Measurements from ENCODE around the gene FBRSL1.

Gene FBRSL1

GRCh38 chr12:132480623-132481132 lies 9.3 kb upstream of the FBRSL1 start:
- no peaks in the 10 kb centered on the region for H3K27me3 ChIP-seq (replicated peaks in 2 of 5; ENCODE audit: control insufficient read depth in 4 of 5, insufficient read depth in 5 of 5, low read length in 4 of 5)
- no peak overlapping the region for H3K27ac ChIP-seq (ENCODE audit: insufficient read depth in 1 of 2, low read depth in 1 of 2, low read length in 2 of 2, poor library complexity in 1 of 2, severe bottlenecking in 2 of 2)
- ChIA-PET CTCF (interaction anchor here (0.7 to 1.5 kb wide), 2 partner anchors 24 to 43 kb away, joined by 3 to 4 read pairs; no protein-coding TSS in a partner anchor), POLR2A (interaction anchor here (0.6 to 2.2 kb wide), 2 partner anchors 8 to 164 kb away, joined by 3 to 9 read pairs; partner anchors contain the start of gene FBRSL1)
- no peak for DNase-seq
- 73% methylated on average over 11 of the region's 14 CpGs for WGBS (ENCODE audit: insufficient coverage)
- H3K4me1 ChIP-seq (ENCODE audit: control extremely low read depth in 1 of 4, control insufficient read depth in 4 of 4, insufficient read depth in 4 of 4, low read length in 3 of 4): peaks cover 0 to 63% (median 35%) of the 10 kb centered on the region in 4 experiments
- no peaks in the 10 kb centered on the region for H3K9me3 ChIP-seq (ENCODE audit: control extremely low read depth in 1 of 5, control insufficient read depth in 4 of 5, insufficient read depth in 2 of 5, low read depth in 1 of 5, low read length in 4 of 5)
- no peaks in the 10 kb centered on the region for H3K36me3 ChIP-seq (ENCODE audit: control insufficient read depth in 4 of 4, insufficient read depth in 4 of 4, low read length in 3 of 4)
- no peak overlapping the region for H3K4me3 ChIP-seq (ENCODE audit: control insufficient read depth in 1 of 7, extremely low read depth in 1 of 7, insufficient read depth in 4 of 7, low read depth in 2 of 7, low read length in 6 of 7)

GRCh38 chr12:132481345-132481744 lies 8.6 kb upstream of the FBRSL1 start:
- no peak for DNase-seq
- 77% methylated on average over 7 of the region's 11 CpGs for WGBS (ENCODE audit: insufficient coverage)
- Histone ChIP-seq H3K4me3 (ENCODE audit: control insufficient read depth in 1 of 7, extremely low read depth in 1 of 7, insufficient read depth in 4 of 7, low read depth in 2 of 7, low read length in 6 of 7) (no peak overlapping the region), H3K9me3 (ENCODE audit: control extremely low read depth in 1 of 5, control insufficient read depth in 4 of 5, insufficient read depth in 2 of 5, low read depth in 1 of 5, low read length in 4 of 5) (no peaks in the 10 kb centered on the region), H3K4me1 (ENCODE audit: control extremely low read depth in 1 of 4, control insufficient read depth in 4 of 4, insufficient read depth in 4 of 4, low read length in 3 of 4) (peaks cover 0 to 63% (median 29%) of the 10 kb centered on the region in 4 experiments), H3K27ac (ENCODE audit: insufficient read depth in 1 of 2, low read depth in 1 of 2, low read length in 2 of 2, poor library complexity in 1 of 2, severe bottlenecking in 2 of 2) (no peak overlapping the region), H3K27me3 (replicated peaks in 2 of 5; ENCODE audit: control insufficient read depth in 4 of 5, insufficient read depth in 5 of 5, low read length in 4 of 5) (no peaks in the 10 kb centered on the region), H3K36me3 (ENCODE audit: control insufficient read depth in 4 of 4, insufficient read depth in 4 of 4, low read length in 3 of 4) (no peaks in the 10 kb centered on the region)
- ChIA-PET POLR2A (interaction anchor here (2.2 kb wide), 1 partner anchor 8 kb away, joined by 9 read pairs; the partner anchor contains the start of gene FBRSL1), CTCF (interaction anchor here (1.5 kb wide), 1 partner anchor 42 kb away, joined by 3 read pairs; no protein-coding TSS in a partner anchor)

- CTCF ChIA-PET: interaction anchor here (0.6 to 1.5 kb wide), 4 partner anchors 25 to 46 kb away, joined by 3 read pairs; no protein-coding TSS in a partner anchor
- 93% methylated on average over 25 of the region's 31 CpGs for WGBS (ENCODE audit: insufficient coverage)
- peak in 1 of 3 donors; percentile 44 for DNase-seq
- H3K9me3 ChIP-seq (ENCODE audit: control extremely low read depth in 1 of 5, control insufficient read depth in 4 of 5, insufficient read depth in 2 of 5, low read depth in 1 of 5, low read length in 4 of 5): no peaks in the 10 kb centered on the region
- H3K4me3 ChIP-seq (ENCODE audit: control insufficient read depth in 1 of 7, extremely low read depth in 1 of 7, insufficient read depth in 4 of 7, low read depth in 2 of 7, low read length in 6 of 7): no peak overlapping the region
- POLR2A ChIA-PET: no interaction called here
- H3K4me1 ChIP-seq (ENCODE audit: control extremely low read depth in 1 of 4, control insufficient read depth in 4 of 4, insufficient read depth in 4 of 4, low read length in 3 of 4): peaks cover 0 to 63% (median 24%) of the 10 kb centered on the region in 4 experiments
- H3K27me3 ChIP-seq (replicated peaks in 2 of 5; ENCODE audit: control insufficient read depth in 4 of 5, insufficient read depth in 5 of 5, low read length in 4 of 5): no peaks in the 10 kb centered on the region
- no peaks in the 10 kb centered on the region for H3K36me3 ChIP-seq (ENCODE audit: control insufficient read depth in 4 of 4, insufficient read depth in 4 of 4, low read length in 3 of 4)
- H3K27ac ChIP-seq (ENCODE audit: insufficient read depth in 1 of 2, low read depth in 1 of 2, low read length in 2 of 2, poor library complexity in 1 of 2, severe bottlenecking in 2 of 2): no peak overlapping the region
Measured at GRCh38 chr12:132481771-132482745, 7.9 kb upstream of the FBRSL1 start.

GRCh38 chr12:132482771-132483170 lies 7.2 kb upstream of the FBRSL1 start:
- POLR2A ChIA-PET: no interaction called here
- Histone ChIP-seq H3K4me3 (ENCODE audit: control insufficient read depth in 1 of 7, extremely low read depth in 1 of 7, insufficient read depth in 4 of 7, low read depth in 2 of 7, low read length in 6 of 7) (no peak overlapping the region), H3K27ac (ENCODE audit: insufficient read depth in 1 of 2, low read depth in 1 of 2, low read length in 2 of 2, poor library complexity in 1 of 2, severe bottlenecking in 2 of 2) (no peak overlapping the region), H3K36me3 (ENCODE audit: control insufficient read depth in 4 of 4, insufficient read depth in 4 of 4, low read length in 3 of 4) (no peaks in the 10 kb centered on the region), H3K27me3 (replicated peaks in 2 of 5; ENCODE audit: control insufficient read depth in 4 of 5, insufficient read depth in 5 of 5, low read length in 4 of 5) (no peaks in the 10 kb centered on the region), H3K9me3 (ENCODE audit: control extremely low read depth in 1 of 5, control insufficient read depth in 4 of 5, insufficient read depth in 2 of 5, low read depth in 1 of 5, low read length in 4 of 5) (no peaks in the 10 kb centered on the region), H3K4me1 (ENCODE audit: control extremely low read depth in 1 of 4, control insufficient read depth in 4 of 4, insufficient read depth in 4 of 4, low read length in 3 of 4) (peaks cover 0 to 63% (median 28%) of the 10 kb centered on the region in 4 experiments)
- no peak for DNase-seq
- CTCF ChIA-PET: interaction anchor here (1.1 to 1.3 kb wide), 2 partner anchors 25 to 37 kb away, joined by 3 read pairs; no protein-coding TSS in a partner anchor
- whole genome bisulfite sequencing (ENCODE audit: insufficient coverage): 96% methylated on average over 9 of the region's 9 CpGs

- H3K36me3 ChIP-seq (ENCODE audit: control insufficient read depth in 4 of 4, insufficient read depth in 4 of 4, low read length in 3 of 4): no peaks in the 10 kb centered on the region
- H3K4me3 ChIP-seq (ENCODE audit: control insufficient read depth in 1 of 7, extremely low read depth in 1 of 7, insufficient read depth in 4 of 7, low read depth in 2 of 7, low read length in 6 of 7): no peak overlapping the region
- WGBS (ENCODE audit: insufficient coverage): 97% methylated on average over 24 of the region's 27 CpGs
- peaks cover 0 to 66% (median 31%) of the 10 kb centered on the region in 4 experiments for H3K4me1 ChIP-seq (ENCODE audit: control extremely low read depth in 1 of 4, control insufficient read depth in 4 of 4, insufficient read depth in 4 of 4, low read length in 3 of 4)
- ChIA-PET POLR2A (no interaction called here), CTCF (interaction anchor here (1.1 kb wide), 1 partner anchor 68 kb away, joined by 3 read pairs; no protein-coding TSS in a partner anchor)
- H3K9me3 ChIP-seq (ENCODE audit: control extremely low read depth in 1 of 5, control insufficient read depth in 4 of 5, insufficient read depth in 2 of 5, low read depth in 1 of 5, low read length in 4 of 5): no peaks in the 10 kb centered on the region
- no peak overlapping the region for H3K27ac ChIP-seq (ENCODE audit: insufficient read depth in 1 of 2, low read depth in 1 of 2, low read length in 2 of 2, poor library complexity in 1 of 2, severe bottlenecking in 2 of 2)
- DNase-seq: no peak
- no peaks in the 10 kb centered on the region for H3K27me3 ChIP-seq (replicated peaks in 2 of 5; ENCODE audit: control insufficient read depth in 4 of 5, insufficient read depth in 5 of 5, low read length in 4 of 5)
Measured at GRCh38 chr12:132483208-132483607, 6.7 kb upstream of the FBRSL1 start.

- CTCF ChIA-PET: interaction anchor here (1.1 kb wide), 1 partner anchor 68 kb away, joined by 3 read pairs; no protein-coding TSS in a partner anchor
- Histone ChIP-seq H3K4me3 (ENCODE audit: control insufficient read depth in 1 of 7, extremely low read depth in 1 of 7, insufficient read depth in 4 of 7, low read depth in 2 of 7, low read length in 6 of 7) (no peak overlapping the region), H3K4me1 (ENCODE audit: control extremely low read depth in 1 of 4, control insufficient read depth in 4 of 4, insufficient read depth in 4 of 4, low read length in 3 of 4) (peaks cover 0 to 70% (median 34%) of the 10 kb centered on the region in 4 experiments), H3K27me3 (replicated peaks in 2 of 5; ENCODE audit: control insufficient read depth in 4 of 5, insufficient read depth in 5 of 5, low read length in 4 of 5) (no peaks in the 10 kb centered on the region), H3K36me3 (ENCODE audit: control insufficient read depth in 4 of 4, insufficient read depth in 4 of 4, low read length in 3 of 4) (no peaks in the 10 kb centered on the region), H3K9me3 (ENCODE audit: control extremely low read depth in 1 of 5, control insufficient read depth in 4 of 5, insufficient read depth in 2 of 5, low read depth in 1 of 5, low read length in 4 of 5) (no peaks in the 10 kb centered on the region), H3K27ac (ENCODE audit: insufficient read depth in 1 of 2, low read depth in 1 of 2, low read length in 2 of 2, poor library complexity in 1 of 2, severe bottlenecking in 2 of 2) (no peak overlapping the region)
- POLR2A ChIA-PET: no interaction called here
- DNase-seq: no peak
- WGBS (ENCODE audit: insufficient coverage): 98% methylated on average over 17 of the region's 17 CpGs
Measured at GRCh38 chr12:132483612-132484011, 6.3 kb upstream of the FBRSL1 start.
